Measurements from ENCODE around the gene ICE2. TPM values are rescaled to one million over a fixed set of nuclear protein-coding genes. Genes with fewer than 3 reads are reported as not detected.

ICE2 gene
- total RNA-seq, 1 donor from 2014 or later: 39.5 TPM

- no peaks in the 10 kb centered on the region for H3K27me3 ChIP-seq (ENCODE audit: low read depth)
- H3K36me3 ChIP-seq: peaks cover 34% of the 10 kb centered on the region
- H3K4me3 ChIP-seq: no peak overlapping the region
- H3K9me3 ChIP-seq: no peaks in the 10 kb centered on the region
- DNase-seq (no peak), ATAC-seq (no peak)
- H3K4me1 ChIP-seq: no peaks in the 10 kb centered on the region
- no peak overlapping the region for H3K27ac ChIP-seq
- intact Hi-C loops (cut with DNase I): no loop called here
- TF ChIP-seq, protein P1, sequence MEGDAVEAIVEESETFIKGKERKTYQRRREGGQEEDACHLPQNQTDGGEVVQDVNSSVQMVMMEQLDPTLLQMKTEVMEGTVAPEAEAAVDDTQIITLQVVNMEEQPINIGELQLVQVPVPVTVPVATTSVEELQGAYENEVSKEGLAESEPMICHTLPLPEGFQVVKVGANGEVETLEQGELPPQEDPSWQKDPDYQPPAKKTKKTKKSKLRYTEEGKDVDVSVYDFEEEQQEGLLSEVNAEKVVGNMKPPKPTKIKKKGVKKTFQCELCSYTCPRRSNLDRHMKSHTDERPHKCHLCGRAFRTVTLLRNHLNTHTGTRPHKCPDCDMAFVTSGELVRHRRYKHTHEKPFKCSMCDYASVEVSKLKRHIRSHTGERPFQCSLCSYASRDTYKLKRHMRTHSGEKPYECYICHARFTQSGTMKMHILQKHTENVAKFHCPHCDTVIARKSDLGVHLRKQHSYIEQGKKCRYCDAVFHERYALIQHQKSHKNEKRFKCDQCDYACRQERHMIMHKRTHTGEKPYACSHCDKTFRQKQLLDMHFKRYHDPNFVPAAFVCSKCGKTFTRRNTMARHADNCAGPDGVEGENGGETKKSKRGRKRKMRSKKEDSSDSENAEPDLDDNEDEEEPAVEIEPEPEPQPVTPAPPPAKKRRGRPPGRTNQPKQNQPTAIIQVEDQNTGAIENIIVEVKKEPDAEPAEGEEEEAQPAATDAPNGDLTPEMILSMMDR (IDR thresholded peaks at IDR 0.05): no peak
Measured at GRCh38 chr15:60494108-60494507, 15.2 kb upstream of the ICE2 start.

- Histone ChIP-seq H3K9me3 (no peaks in the 10 kb centered on the region), H3K4me3 (no peak overlapping the region), H3K27ac (no peak overlapping the region), H3K4me1 (no peaks in the 10 kb centered on the region), H3K27me3 (ENCODE audit: low read depth) (no peaks in the 10 kb centered on the region), H3K36me3 (peaks cover 27% of the 10 kb centered on the region)
- intact Hi-C loops (cut with DNase I): no loop called here
- ATAC-seq (no peak), DNase-seq (no peak)
- TF ChIP-seq, protein P1 (IDR thresholded peaks at IDR 0.05): no peak
Measured at GRCh38 chr15:60493166-60493565, 14.2 kb upstream of the ICE2 start.

DNA sequence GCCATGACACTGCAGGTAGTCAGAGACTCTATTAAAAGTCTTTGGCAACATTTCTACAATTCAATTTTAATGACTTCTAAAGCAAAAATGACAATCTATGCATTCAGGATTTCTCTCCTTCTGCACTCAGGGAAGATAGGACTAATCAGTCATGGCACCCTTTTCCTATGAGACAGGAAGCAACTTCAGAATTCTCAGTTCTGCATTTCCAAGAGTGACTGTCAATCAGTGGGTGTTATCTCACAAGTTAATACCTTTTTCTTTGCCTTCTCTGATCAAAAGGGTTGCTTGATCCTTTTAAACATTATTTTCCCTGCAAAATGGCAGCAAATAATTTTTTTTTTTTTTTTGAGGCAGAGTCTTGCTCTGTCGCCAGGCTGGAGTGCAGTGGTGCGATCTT, 7.8 kb upstream of the ICE2 start:
- DNase-seq (no peak), ATAC-seq (no peak)
- no peak overlapping the region for H3K27ac ChIP-seq
- H3K9me3 ChIP-seq: no peaks in the 10 kb centered on the region
- no peak overlapping the region for H3K4me3 ChIP-seq
- H3K27me3 ChIP-seq (ENCODE audit: low read depth): no peaks in the 10 kb centered on the region
- TF ChIP-seq, protein P1 (IDR thresholded peaks at IDR 0.05): no peak
- H3K36me3 ChIP-seq: no peaks in the 10 kb centered on the region
- no peaks in the 10 kb centered on the region for H3K4me1 ChIP-seq
- intact Hi-C loops (cut with DNase I): no loop called here

- no peak overlapping the region for H3K4me3 ChIP-seq
- no peaks in the 10 kb centered on the region for H3K9me3 ChIP-seq
- no peak for DNase-seq
- intact Hi-C loops (cut with DNase I): no loop called here
- TF ChIP-seq, protein P1 (IDR thresholded peaks at IDR 0.05): no peak
- H3K27ac ChIP-seq: no peak overlapping the region
- H3K27me3 ChIP-seq (ENCODE audit: low read depth): no peaks in the 10 kb centered on the region
- H3K36me3 ChIP-seq: no peaks in the 10 kb centered on the region
- ATAC-seq: no peak
- H3K4me1 ChIP-seq: no peaks in the 10 kb centered on the region
Measured at GRCh38 chr15:60485365-60486055, 6.6 kb upstream of the ICE2 start.

- H3K27ac ChIP-seq: no peak overlapping the region
- intact Hi-C loops (cut with DNase I): no loop called here
- ATAC-seq (no peak), DNase-seq (no peak)
- no peak overlapping the region for H3K4me3 ChIP-seq
- TF ChIP-seq, protein P1 (IDR thresholded peaks at IDR 0.05): no peak
- no peaks in the 10 kb centered on the region for H3K27me3 ChIP-seq (ENCODE audit: low read depth)
- H3K36me3 ChIP-seq: no peaks in the 10 kb centered on the region
- no peaks in the 10 kb centered on the region for H3K9me3 ChIP-seq
- H3K4me1 ChIP-seq: peaks cover 13% of the 10 kb centered on the region
Measured at GRCh38 chr15:60483042-60483441, 4.1 kb upstream of the ICE2 start.
